Measurements from ENCODE around the gene RAB31.

- no peak for TF ChIP-seq CTCF (IDR thresholded peaks at IDR 0.05)
- TF ChIP-seq POLR2A (IDR thresholded peaks at IDR 0.05) = no peak
These were observed 158.5 kb downstream of the RAB31 start for GRCh38 chr18:9866627-9867026.

All from tibial nerve (tissue), 3 donors.